SK-N-SH treated with all-trans-retinoic acid at 6 μM for 48 hours (cell line): ENCODE results near the gene SLCO3A1.

Source experiments
- ISL1 ChIP-seq: fragments of 250-450 bp; sonication (Bioruptor Pico); IDR thresholded peaks from 2 replicates; pipeline ENCODE4 v2.1.2; 2022; ENCODE audit warnings: mild to moderate bottlenecking, moderate library complexity
- PPARA ChIP-seq: fragments of 250-450 bp; sonication (Bioruptor Pico); IDR thresholded peaks from 2 replicates; pipeline ENCODE4 v1.5.0; 2020; ENCODE audit warnings: mild to moderate bottlenecking, borderline replicate concordance
- RARB ChIP-seq: fragments of 250-450 bp; sonication (Bioruptor Pico); IDR thresholded peaks from 2 replicates; pipeline ENCODE4 v1.8.0; 2021; ENCODE audit warnings: mild to moderate bottlenecking, moderate library complexity

DNA sequence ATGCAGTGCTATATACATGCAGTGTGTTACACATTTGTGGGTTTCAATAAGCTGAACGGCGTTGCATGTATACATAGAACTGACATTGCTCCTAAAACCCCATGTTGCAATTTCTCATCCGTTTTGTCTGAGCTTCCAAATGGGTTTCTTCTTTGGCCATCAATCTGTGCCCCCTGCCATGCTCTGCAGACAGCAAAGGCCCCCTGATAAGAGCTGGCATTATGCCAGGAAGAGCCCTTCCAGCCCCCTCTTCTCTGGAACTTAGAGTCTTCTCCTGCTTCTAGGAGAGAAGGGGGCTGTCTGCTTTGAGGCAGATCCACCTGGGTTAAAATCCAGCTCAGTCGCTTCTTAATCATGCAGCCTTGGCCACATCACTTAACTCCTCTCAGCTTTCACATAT, 254.0 kb downstream of the SLCO3A1 start:
- no peak for TF ChIP-seq RARB (CRISPR knock-in tag)
- TF ChIP-seq PPARA (CRISPR knock-in tag), result no peak
- TF ChIP-seq ISL1 (CRISPR knock-in tag), result no peak
